Bronchial epithelial cell (primary cell): ENCODE results near the gene NTF3. TPM values are rescaled to one million over a fixed set of nuclear protein-coding genes. Genes with fewer than 3 reads are reported as not detected.

ENCODE experiments used
- DNase-seq: peaks from one replicate; pipeline ENCODE4 v3.0.0-alpha.2; 2010; ENCODE audit warnings: low read depth
- FAIRE-seq: peaks from 2 replicates; lab custom pipeline; 2011; peaks lifted over from hg19 to GRCh38; lab: Jason Lieb, UNC
- H3K27me3 ChIP-seq: 2 replicates; pipeline ENCODE4 v1.5.1; 2011; ENCODE audit warnings: low read length; ENCODE audit not compliant: control insufficient read depth, insufficient read depth
- H3K36me3 ChIP-seq: 2 replicates; pipeline ENCODE4 v1.5.1; 2011; ENCODE audit warnings: low read length; ENCODE audit not compliant: control insufficient read depth, insufficient read depth
- H3K4me3 ChIP-seq: 2 replicates; pipeline ENCODE4 v1.5.1; 2011; ENCODE audit warnings: mild to moderate bottlenecking, low read depth, low read length, control low read depth
- total RNA-seq: library from RNA; depleted of rRNA; stranded (reverse); fragments of >200 nt; gene quantifications from 2 replicates; pipeline ENCODE4 v1.2.1, GENCODE V29; 2014
- TF ChIP-seq, protein P1 (sequence below): IDR thresholded peaks from 2 replicates; pipeline ENCODE4 v1.5.1; 2011; ENCODE audit warnings: mild to moderate bottlenecking, moderate library complexity, low read length, control low read depth, inconsistent platforms; ENCODE audit not compliant: insufficient read depth, severe bottlenecking

The NTF3 gene
- total RNA-seq, 1 donor from 2014 or later, result not detected

DNA sequence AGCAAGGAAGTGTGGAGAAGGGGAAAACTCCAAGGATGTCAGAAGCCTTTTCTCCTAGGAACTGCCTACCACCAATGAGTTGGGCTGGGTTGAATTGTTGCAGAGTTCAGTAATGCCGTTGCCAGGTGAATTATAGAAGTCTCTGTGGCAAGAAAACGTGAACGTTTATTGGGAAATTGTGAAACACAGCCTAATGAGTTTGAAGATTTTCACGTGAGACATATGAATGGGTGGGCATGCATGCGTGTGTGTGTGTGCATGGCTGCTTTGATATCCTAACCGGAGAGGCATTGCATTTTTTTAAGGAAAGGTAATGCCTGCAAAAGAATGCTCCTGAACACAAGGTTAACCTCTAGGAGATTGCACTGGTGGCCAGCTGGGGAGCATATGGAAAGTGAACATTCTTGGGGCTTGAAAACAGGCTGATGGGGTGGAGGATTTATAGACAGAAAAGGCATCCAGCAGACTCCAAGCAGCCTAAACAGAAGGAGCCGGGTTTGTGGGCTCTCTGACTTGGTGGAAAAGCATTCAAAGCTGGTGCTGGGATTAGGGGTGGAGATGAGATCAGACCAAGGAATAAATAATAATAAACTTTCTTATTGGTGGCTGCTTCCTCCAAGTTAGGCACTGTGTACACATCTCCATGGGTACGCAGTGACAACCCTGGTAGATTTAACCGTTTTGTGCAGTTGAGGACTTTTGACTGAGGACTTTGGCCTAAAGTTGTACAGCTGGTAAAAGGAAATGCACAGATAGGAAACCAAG, 67.8 kb downstream of the NTF3 start:
- TF ChIP-seq, protein P1, sequence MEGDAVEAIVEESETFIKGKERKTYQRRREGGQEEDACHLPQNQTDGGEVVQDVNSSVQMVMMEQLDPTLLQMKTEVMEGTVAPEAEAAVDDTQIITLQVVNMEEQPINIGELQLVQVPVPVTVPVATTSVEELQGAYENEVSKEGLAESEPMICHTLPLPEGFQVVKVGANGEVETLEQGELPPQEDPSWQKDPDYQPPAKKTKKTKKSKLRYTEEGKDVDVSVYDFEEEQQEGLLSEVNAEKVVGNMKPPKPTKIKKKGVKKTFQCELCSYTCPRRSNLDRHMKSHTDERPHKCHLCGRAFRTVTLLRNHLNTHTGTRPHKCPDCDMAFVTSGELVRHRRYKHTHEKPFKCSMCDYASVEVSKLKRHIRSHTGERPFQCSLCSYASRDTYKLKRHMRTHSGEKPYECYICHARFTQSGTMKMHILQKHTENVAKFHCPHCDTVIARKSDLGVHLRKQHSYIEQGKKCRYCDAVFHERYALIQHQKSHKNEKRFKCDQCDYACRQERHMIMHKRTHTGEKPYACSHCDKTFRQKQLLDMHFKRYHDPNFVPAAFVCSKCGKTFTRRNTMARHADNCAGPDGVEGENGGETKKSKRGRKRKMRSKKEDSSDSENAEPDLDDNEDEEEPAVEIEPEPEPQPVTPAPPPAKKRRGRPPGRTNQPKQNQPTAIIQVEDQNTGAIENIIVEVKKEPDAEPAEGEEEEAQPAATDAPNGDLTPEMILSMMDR, result no peak
- H3K4me3 ChIP-seq, result no peak overlapping the region
- H3K36me3 ChIP-seq, result no peaks in the 10 kb centered on the region
- H3K27me3 ChIP-seq, result no peaks in the 10 kb centered on the region
- FAIRE-seq (peak; percentile 58), DNase-seq (no peak)

DNA sequence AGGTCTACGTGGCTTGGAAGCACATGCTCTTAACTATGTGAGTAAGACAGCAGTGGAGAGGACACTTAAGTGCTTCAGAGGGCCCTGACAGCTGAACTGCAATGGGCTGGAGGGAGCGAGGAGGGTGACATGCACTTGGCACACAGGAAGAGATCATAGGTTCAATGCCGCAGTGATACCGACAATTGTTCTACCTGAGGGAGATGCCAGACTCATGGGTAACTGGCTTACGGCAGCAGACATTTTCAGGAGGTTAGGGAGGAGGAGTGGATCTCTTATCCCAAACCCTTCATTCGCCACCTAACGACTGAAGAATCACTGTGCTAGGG, 68.4 kb downstream of the NTF3 start:
- Histone ChIP-seq H3K36me3 (no peaks in the 10 kb centered on the region), H3K27me3 (no peaks in the 10 kb centered on the region), H3K4me3 (no peak overlapping the region)
- FAIRE-seq (no peak), DNase-seq (no peak)
- TF ChIP-seq, protein P1, result no peak

DNA sequence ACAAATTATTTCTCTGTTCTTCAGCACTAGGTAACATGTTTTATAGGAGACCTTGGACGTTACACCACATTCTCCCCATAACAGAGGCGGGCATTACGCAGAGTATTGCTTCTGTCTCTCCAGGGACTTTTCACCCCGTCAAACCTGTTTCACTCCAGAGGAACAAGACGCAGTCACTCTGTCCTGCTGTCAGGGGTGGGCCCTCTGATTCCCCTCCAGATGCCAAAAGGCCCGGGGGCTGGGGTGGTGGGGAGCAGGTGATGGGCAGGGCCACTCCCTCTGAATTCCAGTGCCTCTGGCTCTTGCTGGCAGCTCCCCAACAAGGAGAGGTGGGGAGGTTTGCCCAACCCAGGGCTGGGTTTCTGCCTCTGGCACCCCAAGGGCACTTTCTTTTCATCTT, 71.9 kb downstream of the NTF3 start:
- no peak for FAIRE-seq
- peak; percentile 19 for DNase-seq
- TF ChIP-seq, protein P1, result no peak
- H3K36me3 ChIP-seq, result no peaks in the 10 kb centered on the region
- peaks cover 1% of the 10 kb centered on the region for H3K27me3 ChIP-seq
- H3K4me3 ChIP-seq, result no peak overlapping the region

DNA sequence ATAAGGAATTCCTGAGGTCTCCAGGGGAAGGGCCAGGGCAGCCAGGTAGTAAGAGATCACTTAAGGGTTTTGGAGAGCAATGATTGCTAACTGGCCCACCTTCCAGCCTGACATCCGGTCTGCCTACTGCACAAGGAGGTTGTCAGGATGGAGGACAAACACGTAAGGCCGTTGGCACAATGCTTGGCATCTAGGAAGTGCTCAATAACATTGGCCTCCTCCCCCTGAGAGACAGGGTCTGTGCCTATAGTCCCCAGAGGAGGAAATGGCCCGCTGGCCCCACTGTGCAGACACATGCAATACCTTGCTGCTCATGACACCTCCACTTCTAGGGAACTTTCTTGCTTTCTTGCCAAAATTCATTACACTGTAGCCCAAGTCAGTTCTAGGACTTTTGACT, 73.2 kb downstream of the NTF3 start:
- DNase-seq (no peak), FAIRE-seq (no peak)
- Histone ChIP-seq H3K27me3 (peaks cover 1% of the 10 kb centered on the region), H3K4me3 (no peak overlapping the region), H3K36me3 (no peaks in the 10 kb centered on the region)
- TF ChIP-seq, protein P1, result no peak

DNA sequence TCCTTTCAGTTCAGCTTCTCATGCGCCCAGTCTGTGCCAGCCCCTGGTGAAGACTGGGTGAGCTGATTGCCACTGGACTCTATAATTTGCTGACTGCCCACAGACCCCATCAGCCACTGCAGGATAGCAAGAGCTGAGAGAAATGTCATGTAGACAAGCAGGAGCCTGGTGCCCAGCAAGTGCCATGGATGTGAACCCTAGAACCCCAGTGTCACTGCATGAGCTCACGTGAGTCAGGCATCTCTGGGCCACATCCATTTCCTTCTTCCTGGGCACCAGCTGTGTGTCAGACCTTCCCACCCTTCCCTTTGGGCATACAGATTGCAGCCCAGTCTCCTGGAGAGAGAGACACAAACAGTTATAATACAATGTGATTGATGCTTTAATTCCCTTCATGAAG, 73.8 kb downstream of the NTF3 start:
- TF ChIP-seq, protein P1, result no peak
- FAIRE-seq (no peak), DNase-seq (no peak)
- Histone ChIP-seq H3K4me3 (no peak overlapping the region), H3K36me3 (no peaks in the 10 kb centered on the region), H3K27me3 (peaks cover 1% of the 10 kb centered on the region)

DNA sequence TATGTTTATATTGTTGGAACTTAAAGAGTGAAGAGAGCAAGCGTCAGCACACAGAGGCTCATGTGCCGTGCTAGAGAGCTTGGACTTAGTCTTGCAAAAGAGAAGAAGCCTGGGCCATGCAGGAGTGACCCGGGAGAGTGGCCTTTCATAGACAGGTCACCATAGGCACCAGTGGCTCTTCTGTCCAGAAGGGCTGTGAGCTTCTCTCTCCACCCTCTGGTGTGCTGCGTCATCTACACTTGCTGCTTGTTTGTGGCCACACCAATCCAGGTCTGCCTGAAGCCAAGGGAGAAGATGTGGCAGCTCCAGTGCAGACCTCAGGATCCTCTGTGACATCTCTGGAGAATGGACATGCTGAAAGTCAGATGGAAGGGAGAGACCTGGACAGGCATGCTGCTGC, 74.4 kb downstream of the NTF3 start:
- Histone ChIP-seq H3K27me3 (peaks cover 1% of the 10 kb centered on the region), H3K4me3 (no peak overlapping the region), H3K36me3 (no peaks in the 10 kb centered on the region)
- FAIRE-seq, result peak; percentile 92
- no peak for DNase-seq
- TF ChIP-seq, protein P1, result no peak
